ENCODE measurements around the gene ATP13A5.
A peak's percentile ranks its signal among the peaks of the same experiment; 100 is the strongest.

Gene ATP13A5

GRCh38 chr3:193262707-193263106, 115.8 kb downstream of the ATP13A5 start:
- DNase-seq (ENCODE audit: low read depth in 2 of 3, low spot score in 1 of 3): no peak

GRCh38 chr3:193261970-193262369, 116.6 kb downstream of the ATP13A5 start:
- DNase-seq (ENCODE audit: low read depth in 2 of 3, low spot score in 1 of 3): no peak

- no peak for DNase-seq (ENCODE audit: low read depth in 2 of 3, low spot score in 1 of 3)
These were observed 124.4 kb downstream of the ATP13A5 start for GRCh38 chr3:193253986-193254660.

GRCh38 chr3:193250492-193250891, 128.1 kb downstream of the ATP13A5 start:
- DNase-seq (ENCODE audit: low read depth in 2 of 3, low spot score in 1 of 3): no peak

GRCh38 chr3:193248848-193249468, 129.6 kb downstream of the ATP13A5 start:
- no peak for DNase-seq (ENCODE audit: low read depth in 2 of 3, low spot score in 1 of 3)

GRCh38 chr3:193243571-193243970, 135.0 kb downstream of the ATP13A5 start:
- DNase-seq (ENCODE audit: low read depth in 2 of 3, low spot score in 1 of 3): no peak

- DNase-seq (ENCODE audit: low read depth in 2 of 3, low spot score in 1 of 3): no peak
These were observed 136.8 kb downstream of the ATP13A5 start for GRCh38 chr3:193241716-193242115.

- DNase-seq (ENCODE audit: low read depth in 2 of 3, low spot score in 1 of 3): peak in 2 of 3 donors; percentile 2 to 16
These were observed 137.5 kb downstream of the ATP13A5 start, which contains the start of gene PLAAT1 for GRCh38 chr3:193240850-193241706. Gene PLAAT1, plus strand, starts transcription at chr3:193241222. Its CDS starts 14,429 bp downstream, at chr3:193255651.

GRCh38 chr3:193240436-193240849, 138.1 kb downstream of the ATP13A5 start:
- no peak for DNase-seq (ENCODE audit: low read depth in 2 of 3, low spot score in 1 of 3)

GRCh38 chr3:193237030-193237429, 141.5 kb downstream of the ATP13A5 start:
- DNase-seq (ENCODE audit: low read depth in 2 of 3, low spot score in 1 of 3): no peak

GRCh38 chr3:193236599-193236998, 142.0 kb downstream of the ATP13A5 start:
- DNase-seq (ENCODE audit: low read depth in 2 of 3, low spot score in 1 of 3): no peak

- no peak for DNase-seq (ENCODE audit: low read depth in 2 of 3, low spot score in 1 of 3)
These were observed 147.4 kb downstream of the ATP13A5 start for GRCh38 chr3:193231201-193231600.

GRCh38 chr3:193230610-193231009, 147.9 kb downstream of the ATP13A5 start:
- DNase-seq (ENCODE audit: low read depth in 2 of 3, low spot score in 1 of 3): no peak

GRCh38 chr3:193229851-193230420, 148.6 kb downstream of the ATP13A5 start:
- no peak for DNase-seq (ENCODE audit: low read depth in 2 of 3, low spot score in 1 of 3)

GRCh38 chr3:193228206-193228605, 150.3 kb downstream of the ATP13A5 start:
- no peak for DNase-seq (ENCODE audit: low read depth in 2 of 3, low spot score in 1 of 3)

- no peak for DNase-seq (ENCODE audit: low read depth in 2 of 3, low spot score in 1 of 3)
These were observed 153.0 kb downstream of the ATP13A5 start for GRCh38 chr3:193225302-193226125.

Data from stimulated activated CD4-positive, alpha-beta T cell treated with anti-CD3 and anti-CD28 coated beads, Interleukin-12 subunit alpha, Interleukin-12 subunit beta, amount 100 ng/mL, for 48 hours (primary cell).